ENCODE results near the gene MBL2. TPM values are rescaled to one million over a fixed set of nuclear protein-coding genes. Genes with fewer than 3 reads are reported as not detected.

Gene MBL2
- total RNA-seq, 2 donors from 2014 or later: not detected

DNA sequence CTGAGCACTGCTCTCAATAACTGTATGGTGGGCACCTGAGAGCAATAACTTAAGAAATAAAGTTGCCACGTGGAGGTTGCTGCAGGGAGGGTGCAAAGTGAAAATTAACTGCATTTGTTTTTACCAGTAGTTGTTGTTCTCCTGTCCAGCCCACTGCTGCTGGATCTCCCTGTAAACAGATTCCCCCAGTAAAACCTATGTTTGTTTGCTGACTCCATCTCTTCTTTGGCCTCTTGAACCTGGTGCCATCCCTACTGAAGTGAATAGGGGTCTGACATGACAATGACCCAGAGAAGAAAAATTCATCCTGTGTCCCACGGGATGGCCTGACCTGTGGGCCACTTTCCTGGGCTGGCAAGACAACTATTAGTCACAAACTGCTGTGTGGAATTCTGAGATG is 1.7 kb downstream of the MBL2 start:
- DNase-seq (no peak), ATAC-seq (no peak)
- Histone ChIP-seq H3K27me3 (no peaks in the 10 kb centered on the region), H3K27ac (no peak overlapping the region), H3K36me3 (replicated peaks in 1 of 2; ENCODE audit: insufficient read depth in 1 of 2, low read depth in 2 of 2) (no peaks in the 10 kb centered on the region), H3K9me3 (no peaks in the 10 kb centered on the region), H3K4me1 (peaks cover 4% of the 10 kb centered on the region), H3K4me3 (no peak overlapping the region)
- WGBS, 2 donors: 18 to 67% methylated on average over 2 of the region's 2 CpGs
- TF ChIP-seq CTCF (IDR thresholded peaks at IDR 0.05) (no peak), POLR2A (IDR thresholded peaks at IDR 0.05) (no peak)
- intact Hi-C loops (cut with DNase I): no loop called here

GRCh38 chr10:52769966-52770365 is 2.6 kb downstream of the MBL2 start:
- WGBS, 2 donors: 70 to 82% methylated on average over 2 of the region's 2 CpGs
- TF ChIP-seq CTCF (IDR thresholded peaks at IDR 0.05): no peak
- TF ChIP-seq POLR2A (IDR thresholded peaks at IDR 0.05): no peak
- no peak overlapping the region for H3K4me3 ChIP-seq
- no peaks in the 10 kb centered on the region for H3K27me3 ChIP-seq
- peaks cover 4% of the 10 kb centered on the region for H3K4me1 ChIP-seq
- no peak for ATAC-seq
- H3K36me3 ChIP-seq (replicated peaks in 1 of 2; ENCODE audit: insufficient read depth in 1 of 2, low read depth in 2 of 2): no peaks in the 10 kb centered on the region
- DNase-seq: no peak
- H3K27ac ChIP-seq: no peak overlapping the region
- no peaks in the 10 kb centered on the region for H3K9me3 ChIP-seq
- intact Hi-C loops (cut with DNase I): no loop called here

GRCh38 chr10:52768001-52768532 is 4.5 kb downstream of the MBL2 start:
- 57 to 58% methylated on average over 3 of the region's 3 CpGs for whole genome bisulfite sequencing, 2 donors
- Histone ChIP-seq H3K9me3 (no peaks in the 10 kb centered on the region), H3K4me1 (no peaks in the 10 kb centered on the region), H3K27ac (no peak overlapping the region), H3K27me3 (no peaks in the 10 kb centered on the region), H3K4me3 (no peak overlapping the region), H3K36me3 (replicated peaks in 1 of 2; ENCODE audit: insufficient read depth in 1 of 2, low read depth in 2 of 2) (no peaks in the 10 kb centered on the region)
- TF ChIP-seq CTCF (IDR thresholded peaks at IDR 0.05) (no peak), POLR2A (IDR thresholded peaks at IDR 0.05) (no peak)
- no peak for DNase-seq
- intact Hi-C loops (cut with DNase I): no loop called here
- no peak for ATAC-seq

- H3K27me3 ChIP-seq: no peaks in the 10 kb centered on the region
- DNase-seq: no peak
- H3K27ac ChIP-seq: no peak overlapping the region
- 79 to 85% methylated on average over 5 of the region's 5 CpGs for WGBS, 2 donors
- intact Hi-C loops (cut with DNase I): no loop called here
- TF ChIP-seq CTCF (IDR thresholded peaks at IDR 0.05) (no peak), POLR2A (IDR thresholded peaks at IDR 0.05) (no peak)
- no peaks in the 10 kb centered on the region for H3K4me1 ChIP-seq
- ATAC-seq: no peak
- no peaks in the 10 kb centered on the region for H3K36me3 ChIP-seq (replicated peaks in 1 of 2; ENCODE audit: insufficient read depth in 1 of 2, low read depth in 2 of 2)
- no peak overlapping the region for H3K4me3 ChIP-seq
- H3K9me3 ChIP-seq: no peaks in the 10 kb centered on the region
Observed at GRCh38 chr10:52762088-52762487, 10.5 kb downstream of the MBL2 start.

GRCh38 chr10:52759154-52759553 is 13.4 kb downstream of the MBL2 start:
- intact Hi-C loops (cut with DNase I): no loop called here
- Histone ChIP-seq H3K27me3 (no peaks in the 10 kb centered on the region), H3K4me3 (no peak overlapping the region), H3K9me3 (no peaks in the 10 kb centered on the region), H3K27ac (no peak overlapping the region), H3K36me3 (replicated peaks in 1 of 2; ENCODE audit: insufficient read depth in 1 of 2, low read depth in 2 of 2) (no peaks in the 10 kb centered on the region), H3K4me1 (no peaks in the 10 kb centered on the region)
- 29 to 43% methylated on average over 3 of the region's 3 CpGs for WGBS, 2 donors
- no peak for DNase-seq
- no peak for ATAC-seq
- TF ChIP-seq CTCF (IDR thresholded peaks at IDR 0.05): no peak
